Inflammatory macrophage treated with lipopolysaccharide for 4 hours (primary cell): ENCODE data around the gene AMZ2.
"Not testable (repeated sequence)": the region's sequence is repeated elsewhere in the genome, so short reads cannot be mapped to it uniquely, and the experiment has no call there.

ENCODE experiments used
- DNase-seq: peaks from one replicate; pipeline ENCODE4 v3.0.0-alpha.2; 2020

Gene AMZ2

DNA sequence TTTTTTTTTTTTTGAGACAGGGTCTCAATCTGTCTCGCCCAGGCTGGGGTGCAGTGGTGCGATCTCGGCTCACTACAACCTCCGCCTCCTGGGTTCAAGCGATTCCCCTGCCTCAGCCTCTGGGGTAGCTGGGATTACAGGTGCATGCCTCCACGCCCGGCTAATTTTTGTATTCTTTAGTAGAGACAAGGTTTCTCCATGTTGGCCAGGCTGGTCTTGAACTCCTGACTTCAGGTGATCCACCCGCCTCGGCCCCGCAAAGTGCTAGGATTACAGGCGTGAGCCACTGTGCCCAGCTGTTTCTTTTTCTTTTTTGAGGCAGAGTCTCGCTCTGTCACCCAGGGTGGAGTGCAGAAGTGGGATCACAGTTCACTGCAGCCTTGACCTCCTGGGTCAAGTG is 27.1 kb upstream of the AMZ2 start:
- not testable (repeated sequence) for DNase-seq

GRCh38 chr17:68221786-68222185 is 26.1 kb upstream of the AMZ2 start:
- no peak for DNase-seq

DNA sequence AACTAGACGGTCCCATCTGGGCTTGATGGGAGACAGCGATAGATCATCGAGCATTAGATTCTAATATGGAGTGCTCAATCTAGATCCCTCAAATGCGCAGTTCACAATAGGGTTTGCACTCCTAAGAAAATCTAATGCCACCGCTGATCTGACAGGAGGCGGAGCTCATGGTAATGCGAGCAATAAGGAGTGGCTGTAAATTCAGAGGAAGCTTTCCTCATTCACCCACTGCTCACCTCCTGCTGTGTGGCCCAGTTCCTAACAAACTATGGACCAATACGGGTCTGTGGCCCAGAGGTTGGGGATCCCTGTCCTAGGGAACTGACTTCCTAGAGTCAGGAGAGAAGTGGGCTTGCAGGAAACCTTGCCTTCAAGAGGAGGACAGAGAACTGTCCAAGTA is 25.2 kb upstream of the AMZ2 start:
- DNase-seq = no peak

- not testable (repeated sequence) for DNase-seq
Observed at GRCh38 chr17:68225055-68225454, 22.8 kb upstream of the AMZ2 start.

- DNase-seq = peak; percentile 85
Observed at GRCh38 chr17:68228039-68228680, 19.7 kb upstream of the AMZ2 start.

GRCh38 chr17:68228817-68229570 is 18.8 kb upstream of the AMZ2 start:
- no peak for DNase-seq

DNA sequence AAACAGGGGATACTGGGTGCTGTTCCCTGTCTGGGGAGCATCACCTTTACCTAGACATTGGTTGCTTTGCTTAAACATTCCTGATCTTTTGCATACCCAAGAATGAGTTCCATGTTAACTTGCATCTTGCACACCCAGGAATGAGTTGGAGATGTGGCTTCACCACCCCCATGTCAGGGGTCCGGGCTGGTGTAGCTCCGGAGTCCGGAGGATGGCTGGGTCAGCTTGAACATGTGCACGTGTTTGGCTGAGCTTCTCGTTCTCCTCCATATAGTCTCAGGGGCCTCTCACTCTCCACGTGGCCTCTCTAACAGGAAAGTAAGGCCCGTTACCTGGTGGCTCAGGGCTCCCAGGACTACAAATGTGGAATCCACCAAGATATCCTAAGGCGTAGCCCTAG is 18.2 kb upstream of the AMZ2 start:
- DNase-seq = no peak

GRCh38 chr17:68231131-68231530 is 16.7 kb upstream of the AMZ2 start:
- DNase-seq = not testable (repeated sequence)

- DNase-seq = peak; percentile 45
Observed at GRCh38 chr17:68231541-68231940, 16.3 kb upstream of the AMZ2 start.

DNA sequence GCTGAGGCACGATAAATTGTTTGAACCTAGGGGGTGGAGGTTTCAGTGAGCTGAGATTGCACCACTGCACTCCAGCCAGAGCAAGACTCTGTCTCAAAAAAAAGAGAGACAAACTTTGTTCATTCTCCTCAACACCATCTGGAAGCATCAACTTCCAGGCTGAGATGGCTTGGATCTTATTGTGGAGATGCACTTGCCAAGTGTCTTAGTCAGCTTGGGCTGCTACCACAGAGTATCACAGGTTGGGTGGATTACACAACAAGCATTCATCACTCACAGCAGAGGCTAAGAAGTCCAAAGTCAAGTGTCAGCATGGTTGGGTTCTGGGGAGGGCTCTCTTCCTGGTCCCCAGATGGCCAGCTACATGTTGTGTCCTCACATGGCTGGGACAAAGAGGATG is 15.1 kb upstream of the AMZ2 start:
- DNase-seq = peak; percentile 75

GRCh38 chr17:68234726-68235335 is 13.0 kb upstream of the AMZ2 start:
- peak; percentile 98 for DNase-seq

GRCh38 chr17:68235336-68235791 is 12.5 kb upstream of the AMZ2 start:
- not testable (repeated sequence) for DNase-seq

- peak; percentile 99 for DNase-seq
Observed at GRCh38 chr17:68237369-68238163, 10.3 kb upstream of the AMZ2 start.

- peak; percentile 42 for DNase-seq
Observed at GRCh38 chr17:68238164-68238870, 9.5 kb upstream of the AMZ2 start.

DNA sequence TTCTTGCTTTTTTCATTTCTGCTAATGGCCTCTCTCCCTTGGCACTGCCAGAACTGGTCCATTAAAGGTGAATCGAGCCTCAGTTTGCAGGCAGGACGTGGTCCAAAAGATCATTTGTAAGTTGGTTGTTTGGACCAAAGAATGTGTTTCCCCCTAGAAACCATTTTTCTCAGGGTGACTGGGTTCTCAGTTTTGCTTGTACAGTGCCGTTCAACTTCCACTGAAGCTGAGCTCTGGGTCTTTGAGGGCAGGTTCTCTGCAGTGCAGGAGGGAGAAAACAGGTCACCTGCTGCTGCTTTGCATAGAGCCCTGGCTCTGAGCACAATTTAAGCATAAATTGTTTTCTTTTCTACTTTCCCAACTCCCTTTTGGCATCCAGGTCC is 9.0 kb upstream of the AMZ2 start:
- no peak for DNase-seq

DNA sequence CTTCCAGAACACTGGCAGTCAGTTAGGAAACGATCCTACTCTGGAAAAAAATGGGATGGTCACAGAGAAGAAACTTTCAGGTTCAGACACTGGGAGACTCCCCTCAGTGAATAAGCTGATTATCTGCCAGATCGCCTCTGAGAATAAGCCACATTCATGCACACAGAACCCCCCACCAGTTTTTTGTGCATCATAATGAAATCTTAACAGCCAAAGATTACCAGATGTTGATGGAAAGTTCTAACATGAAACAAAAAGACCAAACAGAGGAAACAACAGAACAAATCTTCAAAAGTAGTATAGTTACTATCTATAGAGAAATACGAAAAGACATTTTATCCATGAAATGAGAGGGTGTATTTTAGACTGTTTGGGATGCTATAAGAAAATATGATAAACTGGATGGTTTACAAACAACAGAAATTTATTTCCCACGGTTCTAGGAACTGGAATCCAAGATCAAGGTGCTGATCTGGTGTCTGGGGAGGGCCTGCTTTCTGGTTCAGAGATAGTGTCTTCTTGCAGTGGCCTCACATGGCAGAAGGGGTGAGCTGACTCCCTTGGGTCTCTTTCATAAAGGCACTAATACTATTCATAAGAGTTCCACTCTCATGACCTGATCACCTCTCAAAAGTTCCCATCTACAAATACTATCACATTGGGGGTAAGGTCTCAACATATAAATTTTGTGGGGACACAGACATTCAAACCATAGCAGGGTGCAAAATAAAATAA is 8.0 kb upstream of the AMZ2 start:
- DNase-seq = no peak

DNA sequence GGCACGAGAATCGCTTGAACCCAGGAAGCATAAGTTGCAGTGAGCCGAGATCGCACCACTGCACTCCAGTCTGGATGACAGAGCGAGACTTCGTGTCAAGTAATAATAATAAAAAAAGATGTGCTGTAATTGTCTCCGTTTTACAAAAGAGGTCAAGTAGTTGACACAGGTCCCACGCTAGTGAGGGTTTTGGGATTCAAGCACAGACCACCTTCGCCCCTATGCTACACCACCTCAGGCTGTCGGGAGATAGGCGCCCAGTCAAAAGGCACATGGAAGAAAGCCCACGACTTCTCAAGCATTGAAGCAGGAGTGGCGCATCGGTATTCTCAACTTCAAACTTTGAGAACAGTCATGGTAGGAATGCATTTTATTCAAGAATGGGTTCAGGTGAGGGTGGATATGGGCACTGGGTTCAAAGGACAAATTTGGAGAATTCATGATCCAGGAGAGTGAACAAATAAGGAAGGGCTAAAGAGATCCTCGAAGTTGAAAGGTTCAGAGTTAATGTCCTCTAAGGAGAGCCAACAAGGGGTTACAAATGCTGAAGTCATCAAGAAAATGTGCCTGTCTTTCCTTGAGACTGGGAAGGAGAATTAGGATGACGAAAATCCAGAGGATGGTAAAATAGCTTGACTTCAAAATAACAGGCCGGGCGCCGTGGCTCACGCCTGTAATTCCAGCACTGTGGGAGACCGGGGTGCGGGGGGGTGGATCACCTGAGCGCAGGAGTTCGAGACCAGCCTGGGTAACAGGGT is 1.4 kb upstream of the AMZ2 start:
- DNase-seq = no peak

DNA sequence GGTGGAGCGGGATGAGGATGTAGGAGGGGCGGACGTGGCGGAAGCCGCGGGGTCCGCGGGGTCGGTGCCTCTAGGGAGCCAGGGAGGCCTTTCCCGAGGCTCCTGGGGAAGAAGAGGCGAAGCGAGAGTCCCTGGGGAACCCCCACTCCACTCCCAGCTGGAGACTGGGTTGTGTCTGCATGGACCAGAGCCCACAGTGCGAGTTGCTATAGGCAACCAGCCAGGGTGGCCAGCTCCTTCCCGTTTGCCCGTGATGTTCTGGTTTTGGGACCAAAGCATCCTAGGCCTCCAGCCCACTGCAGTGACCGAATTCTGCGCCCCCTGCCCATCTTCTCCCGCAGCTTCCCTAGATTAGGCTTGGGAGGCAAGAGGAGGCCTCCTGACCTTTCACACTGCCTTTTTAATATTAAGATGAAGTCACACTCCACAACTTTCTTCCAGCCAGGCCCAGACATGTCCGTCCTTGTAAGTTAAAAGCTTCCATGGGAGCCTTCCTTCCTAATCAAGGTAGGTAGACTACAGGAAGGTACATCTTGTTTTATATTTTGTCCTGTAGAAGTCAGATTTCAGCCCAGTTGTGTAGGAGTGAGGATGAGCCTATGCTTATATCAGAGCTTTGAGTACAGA is 469 bp downstream of the AMZ2 start:
- DNase-seq = peak; percentile 70

- DNase-seq = peak; percentile 85
Observed at GRCh38 chr17:68248891-68249290, 1.0 kb downstream of the AMZ2 start.

DNA sequence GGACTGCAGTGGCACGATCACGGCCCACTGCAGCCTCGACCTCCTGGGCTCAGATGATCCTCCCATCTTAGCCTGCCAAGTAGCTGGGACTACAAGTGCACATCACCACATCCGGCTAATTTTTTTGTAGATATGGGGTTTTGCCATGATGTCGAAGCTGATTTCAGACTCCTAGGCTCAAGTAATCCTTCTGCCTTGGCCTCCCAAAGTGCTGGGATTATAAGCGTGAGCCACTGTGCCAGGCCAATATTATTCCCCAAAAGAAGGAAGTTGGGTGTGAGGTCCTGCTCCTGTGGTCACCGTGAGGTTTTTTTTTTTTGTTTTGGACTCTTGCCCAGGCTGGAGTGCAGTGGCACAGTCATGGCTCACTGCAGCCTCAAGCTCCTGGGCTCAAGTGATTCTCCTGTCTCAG is 1.5 kb downstream of the AMZ2 start:
- DNase-seq = peak; percentile 62

DNA sequence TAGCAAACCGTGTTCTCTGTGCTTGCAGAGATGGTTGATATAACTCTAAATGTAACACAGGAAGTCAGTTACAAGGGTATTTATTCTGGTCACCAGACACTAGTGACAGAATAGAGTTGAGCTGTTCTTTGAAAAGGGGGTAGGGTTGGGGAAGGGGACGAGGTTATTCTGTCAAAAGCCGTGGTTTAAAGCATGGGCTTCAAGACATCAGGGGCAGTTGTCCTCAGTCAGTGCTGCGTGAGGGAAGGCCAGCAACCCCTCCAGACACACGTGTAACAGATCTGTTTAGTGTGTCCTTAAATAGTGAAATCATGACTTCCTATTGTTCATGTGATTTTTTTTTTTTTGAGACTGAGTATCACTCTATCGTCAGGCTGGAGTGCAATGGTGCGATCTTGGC is 5.6 kb downstream of the AMZ2 start:
- DNase-seq = not testable (repeated sequence)
